NCI-H1105 (cell line): ENCODE data around the gene SKAP1.
"Not testable (repeated sequence)": the region's sequence is repeated elsewhere in the genome, so short reads cannot be mapped to it uniquely, and the experiment has no call there.

ENCODE experiments used
- DNase-seq: peaks from one replicate; lab custom pipeline; 2025; lab: John Stamatoyannopoulos, UW

Gene SKAP1

DNA sequence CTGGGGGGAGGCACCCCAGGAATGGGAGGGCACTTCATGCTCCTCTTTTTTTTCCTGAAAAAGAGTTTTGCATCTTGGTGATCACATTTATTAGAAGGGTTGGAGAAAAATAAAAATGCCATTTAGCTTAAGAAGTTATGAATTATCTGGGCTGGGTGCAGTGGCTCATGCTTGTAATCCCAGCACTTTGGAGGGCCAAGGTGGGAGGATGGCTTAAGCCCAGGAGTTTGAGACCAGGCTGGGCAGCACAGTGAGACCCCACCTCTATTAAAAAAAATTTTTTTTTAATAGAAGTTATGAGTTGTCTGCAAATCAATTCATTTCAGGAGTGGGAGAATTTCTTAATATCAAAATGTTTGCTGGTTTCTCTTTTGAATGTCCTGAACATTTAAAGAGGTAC lies 219.0 kb downstream of the SKAP1 start:
- DNase-seq = no peak

DNA sequence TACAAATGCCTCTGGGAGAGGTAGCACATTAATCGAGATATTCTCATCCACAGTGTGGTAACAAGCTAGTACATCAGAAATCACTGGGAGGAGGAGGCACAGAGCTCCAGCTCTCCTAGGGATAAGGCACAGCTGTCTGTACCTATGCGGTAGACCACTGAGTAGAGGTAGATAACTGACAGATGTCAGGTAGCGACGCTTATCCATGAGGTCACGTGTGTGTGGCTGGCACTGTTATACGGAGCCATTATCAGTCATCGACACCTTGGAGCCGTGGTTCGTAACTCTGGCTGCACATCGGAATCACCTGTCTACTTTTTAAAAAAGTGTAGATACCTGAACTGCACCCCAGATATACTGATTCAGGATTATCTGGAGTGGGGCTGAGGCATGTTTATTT lies 220.0 kb downstream of the SKAP1 start:
- DNase-seq = no peak

DNA sequence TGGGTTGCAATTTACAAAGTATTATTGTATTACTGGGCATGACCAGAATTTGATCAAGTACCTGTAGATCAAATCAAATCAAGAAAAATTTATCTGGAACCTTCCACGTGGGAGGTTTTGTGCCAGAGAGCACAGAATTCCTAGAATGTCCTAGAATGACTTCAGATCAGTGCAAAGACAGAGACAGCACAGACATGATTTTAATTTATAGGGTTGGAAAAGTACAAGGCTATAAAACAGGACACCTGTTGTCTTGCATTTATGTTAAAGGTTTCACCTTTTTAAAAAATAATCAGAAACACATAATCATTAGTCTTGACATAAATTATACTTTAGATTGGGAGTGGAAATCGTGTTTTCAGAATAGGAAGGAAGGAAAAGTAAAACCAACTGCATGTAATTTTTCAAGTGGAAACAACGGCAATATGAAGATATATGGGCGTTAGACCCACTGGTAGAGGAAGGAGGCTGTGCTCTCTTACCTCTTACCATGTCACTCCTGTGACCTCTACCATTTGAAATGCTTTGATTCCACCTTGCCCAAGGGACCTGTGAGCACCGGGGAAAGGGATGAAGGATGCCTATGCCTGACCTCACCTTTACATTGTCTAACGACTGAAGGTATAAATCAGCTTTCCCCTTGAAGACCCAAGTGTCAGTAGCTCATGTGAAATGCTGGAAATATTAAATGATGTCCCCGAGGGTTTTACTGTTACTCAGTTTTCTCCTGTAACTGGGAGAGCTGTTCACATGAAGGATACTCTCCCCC lies 222.1 kb downstream of the SKAP1 start:
- DNase-seq = no peak

DNA sequence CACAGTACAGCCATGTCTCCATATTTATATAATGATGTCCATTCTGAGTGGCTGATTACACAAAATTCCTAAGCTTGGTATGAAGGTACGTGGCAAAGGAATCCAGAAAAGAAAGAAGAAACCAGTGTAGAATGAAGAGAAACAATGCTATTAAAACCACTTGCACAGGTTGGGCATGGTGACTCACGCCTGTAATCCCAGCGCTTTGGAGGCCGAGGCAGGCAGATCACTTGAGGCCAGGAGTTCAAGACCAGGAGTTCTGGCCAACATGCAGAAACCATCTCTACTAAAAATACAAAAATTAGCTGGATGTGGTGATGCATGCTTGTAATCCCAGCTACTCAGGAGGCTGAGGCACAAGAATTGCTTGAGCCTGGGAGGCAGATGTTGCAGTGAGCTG lies 223.0 kb downstream of the SKAP1 start:
- DNase-seq = not testable (repeated sequence)

DNA sequence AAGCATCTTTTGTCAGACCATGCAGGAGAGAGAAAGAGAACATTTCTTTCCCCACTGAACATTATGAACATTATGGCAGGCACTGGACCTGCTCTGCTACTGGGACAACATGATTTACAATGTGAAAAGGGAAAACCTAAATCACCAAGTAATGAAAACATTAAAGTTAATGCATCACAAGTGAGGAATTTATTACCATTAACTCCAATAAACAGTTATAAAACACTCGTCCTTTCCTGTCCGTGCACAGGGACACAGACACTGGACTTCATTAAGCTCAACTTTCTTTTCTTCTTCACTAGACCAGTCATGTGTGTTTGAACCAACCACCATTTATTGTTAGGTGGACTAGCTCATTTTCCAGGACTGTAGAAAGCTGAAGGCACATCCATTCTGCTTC lies 227.1 kb downstream of the SKAP1 start:
- DNase-seq = no peak

DNA sequence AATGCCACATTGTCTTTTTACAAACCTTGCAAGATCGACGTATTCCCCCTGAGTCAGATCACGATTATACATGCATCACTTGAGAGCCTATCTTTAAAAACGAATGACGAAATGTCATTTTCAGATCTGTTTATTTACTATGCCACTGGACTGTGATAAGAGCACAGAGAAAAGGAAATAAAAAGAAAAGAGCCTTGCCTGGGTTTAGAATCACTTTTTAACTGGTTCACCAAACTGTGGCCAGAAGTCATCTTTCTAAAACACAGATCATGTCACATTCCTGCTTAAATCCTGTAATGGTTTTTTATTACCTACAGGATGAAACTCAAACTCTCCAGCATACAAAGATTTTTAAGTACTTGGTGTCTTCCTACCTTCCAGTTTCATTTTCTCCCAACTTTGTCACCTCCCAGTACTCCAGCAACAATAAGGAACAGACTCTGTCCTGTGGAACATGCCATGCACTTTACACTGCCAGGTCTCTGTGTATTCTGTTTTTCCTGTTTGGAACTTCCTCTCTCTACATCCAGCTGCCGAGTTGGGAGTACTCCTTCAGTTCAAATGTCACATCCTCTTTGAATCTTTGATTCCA lies 231.0 kb downstream of the SKAP1 start:
- no peak for DNase-seq

DNA sequence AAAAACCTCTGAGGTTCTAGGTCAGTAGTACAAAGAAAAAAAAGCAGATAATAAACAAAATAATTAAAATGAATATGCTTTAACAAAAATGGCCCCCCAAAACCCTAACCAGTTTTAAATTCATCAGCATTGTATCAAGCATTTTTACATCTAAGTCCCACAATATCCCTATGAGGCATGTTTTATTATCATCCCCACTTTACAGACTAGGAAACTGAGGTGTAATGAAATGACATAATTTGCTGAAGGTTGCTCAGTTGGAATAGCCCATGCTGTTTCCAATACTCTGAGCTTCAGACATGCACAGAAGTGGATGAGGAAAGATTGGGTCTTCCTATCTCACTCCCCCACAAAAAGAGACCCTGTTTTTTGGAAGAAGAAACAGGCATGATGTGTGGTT lies 234.1 kb downstream of the SKAP1 start:
- DNase-seq = no peak

DNA sequence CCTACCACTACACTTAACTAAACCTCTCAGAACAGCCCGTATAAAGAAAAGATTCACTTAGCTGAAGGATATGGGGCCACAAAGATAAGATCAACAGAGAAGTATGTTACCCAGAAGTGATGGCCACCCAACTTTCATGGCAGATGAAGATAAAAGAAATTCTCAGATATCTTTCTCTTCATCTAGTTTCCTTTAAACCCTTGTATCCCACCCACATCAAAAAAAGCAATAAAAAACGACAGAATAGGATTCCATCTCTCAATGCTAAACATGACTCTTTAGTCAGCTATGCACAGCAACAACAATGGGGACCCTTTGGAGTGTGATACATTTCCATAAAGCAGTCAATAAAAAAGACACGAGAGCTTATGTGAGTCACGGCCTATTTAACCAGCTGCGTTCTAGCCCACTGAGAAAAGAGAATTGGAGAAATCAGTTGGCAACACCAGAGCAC lies 235.9 kb downstream of the SKAP1 start:
- no peak for DNase-seq

DNA sequence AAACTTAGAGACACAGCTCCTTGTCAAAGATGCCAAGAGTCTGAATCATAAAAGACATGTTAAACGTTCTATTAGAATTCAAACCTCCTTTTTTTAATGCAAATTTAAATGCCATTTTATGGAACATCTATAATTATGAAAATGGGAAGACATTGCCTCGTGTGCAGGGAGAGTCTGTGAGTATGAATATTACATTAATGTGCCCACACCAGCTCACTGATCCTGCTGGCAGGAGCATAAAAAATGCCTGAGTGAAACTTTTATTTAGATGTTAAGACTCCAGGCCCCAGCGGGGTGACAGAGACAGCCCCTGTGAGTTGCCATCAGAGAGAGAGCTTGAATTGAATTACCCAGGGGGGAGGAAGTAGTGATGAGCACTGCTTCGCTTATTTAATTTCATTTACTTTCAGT lies 237.7 kb downstream of the SKAP1 start:
- DNase-seq = no peak

DNA sequence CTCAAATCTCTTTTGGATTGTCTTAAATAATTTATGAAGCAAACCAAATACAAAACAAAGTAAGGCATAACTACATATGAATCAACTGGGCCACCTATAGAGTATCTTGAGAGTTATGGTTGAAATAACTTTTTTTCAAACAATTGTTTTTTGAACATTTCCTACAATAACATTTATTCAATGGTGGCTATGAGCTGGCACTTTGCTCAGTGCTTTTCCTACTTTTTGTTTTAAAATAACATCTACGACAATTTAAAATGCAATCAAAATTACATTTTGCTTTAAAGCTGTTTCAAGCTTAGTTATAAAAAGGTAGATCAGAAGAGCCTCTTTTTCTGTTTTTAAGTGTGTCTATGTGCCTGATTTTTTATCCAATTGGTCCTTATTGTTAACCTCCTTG lies 238.7 kb downstream of the SKAP1 start:
- DNase-seq = no peak

DNA sequence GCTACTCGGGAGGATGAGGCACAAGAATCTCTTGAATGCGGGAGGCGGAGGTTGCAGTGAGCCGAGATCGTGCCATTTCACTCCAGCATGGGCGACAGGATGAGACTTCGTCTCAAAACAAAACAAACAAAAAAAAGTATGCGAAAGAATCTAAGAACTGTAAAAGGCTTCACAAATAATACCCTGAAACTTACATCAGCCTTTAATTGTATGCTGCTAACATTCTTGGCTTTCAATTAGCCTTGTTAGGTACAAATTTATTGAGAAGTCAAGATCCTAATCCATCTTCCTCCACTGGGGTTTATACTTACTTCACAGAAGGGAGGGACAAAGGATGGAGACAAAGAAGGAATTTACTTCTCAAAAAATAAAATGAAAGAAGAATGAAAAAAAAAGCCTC lies 239.1 kb downstream of the SKAP1 start:
- DNase-seq = no peak

DNA sequence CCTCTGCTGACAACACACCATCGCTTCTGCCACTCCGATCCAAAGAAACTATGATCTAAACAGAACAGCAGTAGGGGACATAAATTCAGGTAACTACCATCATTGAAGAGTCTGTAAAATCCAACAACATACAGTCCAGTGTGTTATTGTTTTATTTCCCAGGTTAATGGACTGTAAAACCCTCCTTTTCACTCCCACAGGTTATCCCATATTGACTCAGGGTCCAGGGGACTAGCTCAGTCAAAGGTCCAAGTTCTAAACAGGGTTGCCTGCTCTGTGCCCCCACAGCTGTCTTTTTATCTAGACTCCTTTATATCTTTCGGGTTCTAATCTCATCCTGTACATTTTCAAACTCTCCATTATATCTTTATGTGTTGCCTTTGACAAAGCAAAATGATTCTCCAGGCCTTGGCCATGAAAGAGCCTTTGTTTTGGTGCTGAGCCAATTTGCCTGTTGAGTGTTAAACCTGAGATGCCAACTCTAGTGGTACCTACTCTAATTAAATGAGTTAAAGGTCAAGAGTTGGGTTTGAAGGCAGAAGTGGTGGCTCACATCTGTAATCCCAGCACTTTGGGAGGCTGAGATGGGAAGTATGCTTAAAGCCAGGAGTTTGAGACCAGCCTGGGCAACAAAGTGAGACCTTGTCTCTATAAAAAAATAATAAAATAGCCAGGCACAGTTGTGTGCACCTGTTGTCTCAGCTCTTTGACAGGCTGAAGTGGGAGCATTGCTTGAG lies 242.0 kb downstream of the SKAP1 start:
- DNase-seq = peak; percentile 25

DNA sequence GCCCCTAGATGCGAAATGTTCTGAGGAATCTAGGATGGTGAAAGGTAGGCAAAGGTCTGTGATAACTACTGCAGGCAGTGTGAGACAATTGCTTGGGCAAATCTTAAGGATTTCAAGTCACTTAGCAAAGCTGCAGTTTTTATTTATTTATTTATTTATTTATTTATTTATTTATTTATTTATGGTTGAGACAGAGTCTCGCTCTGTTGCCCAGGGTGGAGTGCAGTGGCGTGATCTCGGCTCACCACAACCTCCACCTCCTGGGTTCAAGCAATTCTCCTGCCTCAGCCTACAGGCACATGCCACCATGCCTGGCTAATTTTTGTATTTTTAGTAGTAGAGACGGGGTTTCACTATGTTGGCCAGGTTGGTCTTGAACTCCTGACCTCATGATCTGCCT lies 243.7 kb downstream of the SKAP1 start:
- not testable (repeated sequence) for DNase-seq

DNA sequence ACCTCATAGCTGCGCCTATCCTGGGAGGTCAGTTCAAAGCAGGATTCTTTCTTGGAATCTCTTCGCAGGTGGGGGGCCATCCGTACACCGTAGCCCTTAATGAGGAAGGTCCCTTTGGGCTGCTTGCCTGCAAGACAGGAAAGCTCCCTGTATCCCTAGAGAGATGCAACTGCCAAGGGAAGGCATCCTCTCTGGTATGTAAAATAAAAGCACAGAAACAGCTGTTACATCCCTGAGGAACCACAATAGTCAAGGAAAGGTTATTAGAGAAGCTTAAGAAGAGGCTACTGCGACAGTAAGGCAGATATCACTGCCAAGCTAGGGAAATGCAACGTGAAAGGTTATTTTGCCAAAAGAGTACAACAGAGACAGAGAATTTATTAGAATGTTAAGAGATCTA lies 245.3 kb downstream of the SKAP1 start:
- DNase-seq = no peak

DNA sequence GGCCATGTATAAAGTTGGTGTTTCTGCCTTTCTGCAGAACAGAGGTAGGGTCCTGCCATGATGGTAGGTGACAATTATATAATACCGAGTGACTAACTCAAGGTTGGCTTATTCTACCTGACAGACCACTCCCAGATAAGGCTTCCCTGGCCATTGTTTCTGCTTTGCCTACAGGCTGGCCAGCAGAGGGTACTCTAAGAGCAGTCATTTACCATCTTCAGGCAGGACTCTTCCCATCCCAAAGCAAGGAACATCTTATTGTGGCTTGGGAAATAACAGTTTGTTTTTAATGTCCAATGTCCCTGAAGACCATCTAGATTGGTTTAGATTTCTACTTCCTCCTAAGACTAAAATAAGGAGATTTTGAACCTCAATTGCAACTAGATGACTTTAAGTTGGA lies 248.4 kb downstream of the SKAP1 start:
- no peak for DNase-seq

DNA sequence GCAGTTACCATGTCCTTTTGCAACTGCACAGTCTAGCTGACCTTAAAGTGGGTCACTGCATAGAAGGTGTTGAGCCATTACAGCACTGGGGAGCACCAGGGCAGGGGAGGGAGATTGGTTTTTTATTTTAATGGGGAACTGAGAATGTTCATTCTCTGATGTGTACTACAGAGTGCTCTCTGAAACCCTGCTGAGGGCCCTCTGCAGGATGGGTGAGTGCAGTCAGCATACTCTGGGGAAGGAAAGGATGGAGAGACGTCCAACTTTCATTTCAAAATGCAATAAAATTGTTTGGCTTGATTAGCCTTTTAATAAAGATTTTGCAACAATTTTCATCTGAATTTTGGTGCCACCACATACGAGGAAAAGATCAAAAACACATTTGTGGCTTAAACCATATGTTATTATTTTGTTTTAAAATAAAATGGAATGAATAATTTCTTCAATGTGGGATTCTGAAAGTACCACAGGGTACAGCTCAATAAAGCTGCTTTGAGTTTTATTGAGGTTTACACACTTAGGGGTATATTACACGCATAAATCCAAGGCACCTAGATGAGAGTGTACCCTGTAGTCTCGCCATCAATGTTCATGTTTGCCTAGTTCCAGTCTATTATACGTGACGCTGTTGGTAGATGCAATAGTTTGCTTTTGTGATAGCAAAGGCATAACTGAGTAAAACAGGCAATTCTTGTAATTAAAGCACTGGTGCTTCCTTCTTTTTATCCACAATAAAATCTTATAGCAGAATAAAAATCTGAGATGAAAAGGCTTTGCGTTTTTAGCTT lies 249.0 kb downstream of the SKAP1 start:
- no peak for DNase-seq

DNA sequence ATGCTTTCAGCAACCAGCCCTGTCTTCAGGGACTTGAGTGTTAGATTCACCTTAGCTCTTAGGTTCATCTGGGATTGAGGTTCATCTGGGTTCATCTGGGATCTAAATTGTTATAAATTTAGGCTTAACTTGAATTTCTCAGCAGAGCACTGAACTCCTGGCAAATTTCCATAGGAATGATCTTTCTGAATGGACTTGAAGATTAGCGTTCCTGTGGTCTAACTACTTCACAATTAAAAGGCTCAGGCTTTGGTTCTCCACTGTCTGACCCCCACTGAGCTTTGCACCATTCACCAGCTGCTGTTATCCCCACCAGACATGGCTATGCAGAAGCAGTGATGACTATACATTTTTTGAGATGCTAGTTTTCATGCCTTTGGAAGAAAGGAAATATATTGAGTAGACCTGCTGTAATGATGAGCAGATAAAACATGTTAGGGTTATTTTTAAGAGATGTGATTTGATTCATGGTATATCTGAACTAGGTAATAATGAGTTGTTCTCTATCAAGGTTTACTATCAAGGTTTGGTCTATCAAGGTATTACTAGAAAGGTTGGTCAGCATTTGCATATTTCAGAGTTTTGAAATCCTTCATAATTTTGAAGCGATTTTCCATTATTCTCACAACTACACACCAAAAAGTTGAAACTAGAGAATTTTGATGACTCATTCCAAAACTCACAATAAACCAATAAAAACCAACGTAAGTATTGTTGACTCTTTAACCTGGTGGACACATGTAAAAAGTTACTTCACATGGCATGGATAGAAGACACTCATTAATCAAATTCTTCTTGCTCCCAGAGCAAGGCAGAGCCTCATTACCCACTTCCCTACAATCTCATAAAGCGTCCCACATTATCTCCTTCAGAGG lies 250.7 kb downstream of the SKAP1 start:
- no peak for DNase-seq

DNA sequence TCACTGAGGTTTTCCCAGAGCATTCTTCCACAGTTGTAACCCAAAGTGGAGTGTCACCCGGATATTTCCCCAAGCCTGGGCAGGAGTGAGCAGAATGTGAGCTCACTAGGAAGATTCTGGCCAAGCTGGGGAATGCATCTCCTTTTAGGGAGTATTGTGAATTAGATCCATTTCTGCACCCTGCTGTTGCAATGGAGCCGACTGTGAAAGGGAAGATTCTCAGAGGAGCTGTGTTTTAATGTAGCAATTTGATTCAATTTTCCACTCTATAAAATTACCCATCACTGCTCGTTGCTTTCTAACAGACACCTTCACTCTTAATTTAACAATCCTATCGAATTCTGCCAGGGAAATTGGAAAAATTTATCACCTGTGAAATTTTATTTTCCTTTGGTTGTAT lies 251.7 kb downstream of the SKAP1 start:
- DNase-seq = no peak

DNA sequence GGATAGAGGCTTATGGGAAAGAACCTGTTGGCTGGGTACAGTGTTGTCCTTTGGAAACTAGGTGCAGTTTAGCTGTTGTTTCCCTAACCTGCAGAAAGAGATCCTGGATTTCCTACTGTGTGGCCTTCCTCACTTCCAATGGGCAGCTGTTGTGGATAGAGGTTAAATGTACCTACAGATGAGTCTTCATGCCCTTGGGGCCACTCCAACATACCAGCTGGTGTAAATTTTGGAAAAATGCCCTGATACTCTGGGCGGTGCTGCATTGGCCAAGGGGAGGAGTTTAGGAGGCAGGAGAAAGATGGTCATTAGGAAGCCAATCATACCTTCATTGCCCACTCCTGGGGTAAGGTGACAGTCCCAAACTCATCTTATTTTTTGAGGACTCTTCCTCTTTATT lies 252.2 kb downstream of the SKAP1 start:
- DNase-seq = no peak

DNA sequence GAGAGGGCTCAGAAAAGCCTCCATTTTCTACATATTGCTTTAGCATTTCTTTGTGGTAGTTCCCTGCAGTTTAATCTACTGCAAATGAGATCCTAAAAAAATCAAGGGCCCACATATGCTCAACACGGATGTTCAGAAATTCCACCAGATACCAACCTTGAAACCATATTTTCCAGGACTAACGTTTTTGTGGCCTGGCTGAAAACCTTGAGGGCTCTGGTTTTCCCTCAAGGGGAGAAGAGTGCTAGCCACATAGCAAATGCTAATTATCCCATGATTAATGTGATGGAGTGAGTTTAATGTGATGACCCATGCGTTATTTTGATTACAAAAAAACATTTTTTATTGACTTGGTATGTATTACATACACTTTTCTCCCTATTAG lies 253.6 kb downstream of the SKAP1 start:
- no peak for DNase-seq

DNA sequence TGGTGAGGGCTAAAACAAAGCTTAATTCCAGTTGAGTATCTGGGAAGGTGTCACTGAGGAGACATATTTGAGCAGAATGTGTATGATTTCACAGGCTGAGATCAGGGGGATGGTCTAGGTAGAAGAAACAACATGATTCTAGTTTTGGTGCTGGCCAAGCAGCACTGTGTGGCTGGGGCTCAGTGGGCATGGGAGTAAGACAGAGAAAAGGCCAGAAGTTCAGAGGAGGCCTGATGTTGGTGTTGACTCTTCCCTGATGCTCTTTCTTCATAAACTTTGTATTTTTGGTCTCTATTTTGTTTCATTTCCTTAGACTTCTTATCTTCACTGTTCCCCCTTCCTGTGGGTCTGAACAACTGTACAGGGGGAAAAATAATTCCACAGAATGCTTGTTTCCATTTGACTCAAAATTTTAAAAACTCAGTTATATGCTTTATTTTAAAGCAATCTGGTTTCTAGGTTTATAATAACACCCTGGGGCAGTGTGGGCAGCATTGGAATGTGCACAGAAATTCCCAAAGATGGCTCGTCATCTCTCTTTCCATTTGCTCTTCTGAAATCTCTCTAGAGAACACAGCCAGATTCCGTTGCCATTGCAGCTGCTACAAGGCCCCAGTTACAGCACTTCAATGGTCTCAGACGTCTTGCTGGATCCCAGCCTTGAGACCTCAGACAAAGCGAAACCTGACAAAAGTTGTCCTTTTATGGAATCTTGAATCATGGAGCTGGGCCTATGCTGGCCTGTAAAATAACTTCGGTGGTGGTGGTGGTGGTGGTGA lies 254.1 kb downstream of the SKAP1 start:
- no peak for DNase-seq
